ENCODE data around the gene NREP.

The NREP gene

DNA sequence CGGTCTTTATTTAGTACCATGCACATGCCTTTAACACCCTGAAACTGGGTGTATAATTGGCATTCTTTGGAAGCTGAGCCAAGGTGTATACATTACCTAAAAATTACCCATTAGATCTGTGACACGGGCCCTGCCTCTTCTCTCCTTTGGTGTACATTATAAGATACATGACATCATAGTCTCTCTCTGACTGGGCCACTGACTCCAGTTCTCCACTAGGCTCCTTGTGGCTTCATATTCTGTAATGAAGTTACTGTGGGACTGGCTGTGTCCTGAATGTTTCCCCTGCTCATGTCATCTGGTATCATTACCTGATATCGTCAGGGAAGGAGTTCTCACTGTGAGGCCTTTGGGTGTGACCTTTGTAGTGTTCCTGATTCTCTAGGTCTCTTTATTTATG is 65.5 kb downstream of the NREP start:
- no peak for DNase-seq

DNA sequence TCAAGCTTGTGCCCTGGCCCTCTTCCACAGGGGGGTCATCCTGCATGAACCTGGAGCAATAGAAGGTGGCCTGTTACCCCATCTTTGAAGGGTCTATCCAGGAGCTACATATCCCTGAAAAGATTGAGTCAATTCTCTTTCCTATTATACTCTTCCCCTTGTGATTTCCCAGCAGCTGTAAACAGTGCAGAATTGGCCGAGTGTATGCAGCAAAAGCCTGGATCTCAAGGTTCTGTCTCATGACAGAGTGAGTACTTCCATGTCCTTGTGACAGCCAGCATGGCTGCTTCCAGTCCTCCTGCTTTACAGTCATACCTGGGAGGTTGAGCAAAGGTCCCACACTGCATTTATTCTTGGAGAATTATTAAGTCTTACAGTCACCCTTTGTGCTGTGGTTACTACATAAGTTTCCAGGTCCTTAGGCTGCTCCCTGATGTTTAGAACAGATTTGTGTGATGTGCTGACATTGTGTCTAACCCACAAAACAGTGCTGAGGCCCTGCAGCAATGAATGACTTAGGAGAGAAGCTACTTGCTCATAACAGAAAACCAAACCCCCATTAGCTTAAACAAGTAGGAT is 67.5 kb downstream of the NREP start:
- DNase-seq, result no peak

DNA sequence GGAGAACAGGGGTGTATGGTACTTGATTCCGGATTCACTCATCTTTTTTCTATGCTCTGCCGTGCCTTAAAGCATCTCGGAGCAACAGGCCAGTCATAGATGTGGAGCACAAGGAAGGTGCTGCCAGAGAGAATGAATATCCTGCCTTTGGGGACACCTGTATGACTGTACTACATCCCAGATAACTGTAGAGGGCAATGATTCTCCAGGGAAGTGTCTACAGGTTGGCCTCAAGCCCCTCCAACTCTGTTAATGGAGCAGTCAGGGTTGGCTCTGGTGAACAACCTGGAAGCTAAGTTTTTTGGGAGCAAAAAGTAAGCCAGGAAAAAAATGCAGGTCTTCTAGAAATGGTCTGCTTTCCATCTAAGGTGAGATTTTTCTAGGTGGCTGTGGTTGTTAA is 71.0 kb downstream of the NREP start:
- no peak for DNase-seq

DNA sequence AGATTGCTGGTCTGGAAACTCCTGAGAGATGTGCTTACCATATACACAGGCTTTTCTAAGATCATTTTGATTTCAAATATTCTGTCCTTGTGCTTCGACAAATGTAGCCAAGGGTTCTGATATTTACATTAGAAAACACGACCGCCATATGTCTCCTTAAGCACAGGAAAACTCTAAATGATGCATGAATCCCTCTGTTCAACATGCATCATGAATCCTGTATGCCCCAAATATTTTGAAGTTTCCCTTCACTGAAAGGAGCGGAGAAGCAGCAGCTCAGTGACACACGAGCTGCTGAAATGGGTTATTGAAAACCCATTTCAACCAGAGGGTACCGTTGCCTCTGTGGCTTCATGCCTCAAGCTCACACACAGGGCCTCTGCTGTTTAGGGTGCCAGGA is 74.4 kb downstream of the NREP start:
- DNase-seq, result no peak

DNA sequence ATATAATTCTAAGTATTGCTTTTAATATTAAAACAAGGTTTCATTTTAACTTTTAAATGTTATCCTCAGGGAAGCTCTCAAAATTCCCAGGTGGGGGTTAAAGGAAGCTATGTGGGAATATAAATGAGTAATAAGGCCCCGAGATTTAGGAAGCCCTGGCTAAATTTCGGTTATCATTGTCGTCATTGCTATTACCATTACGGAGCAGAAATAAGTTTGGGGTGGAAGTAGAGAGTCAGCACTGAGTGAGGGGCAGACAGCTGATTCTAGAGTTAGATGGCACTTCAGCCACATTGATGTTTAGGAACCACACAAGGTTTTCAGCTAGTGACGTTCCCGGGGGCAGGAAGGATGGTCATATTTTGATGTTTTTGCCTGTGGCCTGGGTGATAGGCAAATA is 74.9 kb downstream of the NREP start:
- no peak for DNase-seq

DNA sequence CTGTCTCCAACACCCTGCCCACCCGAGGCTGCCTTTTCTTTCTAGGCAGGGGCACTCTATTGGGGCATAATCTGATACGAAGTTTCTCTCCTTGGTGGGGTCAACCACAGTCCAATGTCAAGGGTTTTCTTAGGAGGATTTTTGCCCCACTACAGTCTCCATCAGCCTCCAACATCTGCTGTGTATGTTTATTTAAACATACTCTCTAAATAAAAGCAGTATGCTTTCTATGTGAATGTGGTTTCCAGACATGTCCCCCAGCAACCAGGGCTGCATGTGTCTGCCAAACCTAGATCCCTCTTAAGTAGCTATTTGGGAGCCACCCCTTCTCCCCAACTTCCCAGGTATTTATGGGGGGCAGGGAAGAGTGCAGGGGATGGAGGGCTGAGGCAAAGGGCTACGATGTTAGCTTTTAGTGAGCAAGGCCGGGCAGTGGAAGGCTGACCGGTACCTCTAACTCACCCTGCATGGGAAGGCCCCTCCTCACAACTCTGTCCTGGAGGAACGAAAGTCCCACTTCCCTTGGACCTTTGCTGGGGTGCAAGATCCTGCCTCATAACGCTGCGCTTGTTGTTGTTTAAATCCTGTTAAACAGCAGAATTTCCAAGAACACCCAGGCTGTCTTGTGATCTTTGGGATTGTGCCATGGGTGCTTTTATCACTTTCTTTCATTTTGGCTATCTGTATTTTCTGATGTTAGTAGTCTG is 75.4 kb downstream of the NREP start:
- DNase-seq, result no peak

DNA sequence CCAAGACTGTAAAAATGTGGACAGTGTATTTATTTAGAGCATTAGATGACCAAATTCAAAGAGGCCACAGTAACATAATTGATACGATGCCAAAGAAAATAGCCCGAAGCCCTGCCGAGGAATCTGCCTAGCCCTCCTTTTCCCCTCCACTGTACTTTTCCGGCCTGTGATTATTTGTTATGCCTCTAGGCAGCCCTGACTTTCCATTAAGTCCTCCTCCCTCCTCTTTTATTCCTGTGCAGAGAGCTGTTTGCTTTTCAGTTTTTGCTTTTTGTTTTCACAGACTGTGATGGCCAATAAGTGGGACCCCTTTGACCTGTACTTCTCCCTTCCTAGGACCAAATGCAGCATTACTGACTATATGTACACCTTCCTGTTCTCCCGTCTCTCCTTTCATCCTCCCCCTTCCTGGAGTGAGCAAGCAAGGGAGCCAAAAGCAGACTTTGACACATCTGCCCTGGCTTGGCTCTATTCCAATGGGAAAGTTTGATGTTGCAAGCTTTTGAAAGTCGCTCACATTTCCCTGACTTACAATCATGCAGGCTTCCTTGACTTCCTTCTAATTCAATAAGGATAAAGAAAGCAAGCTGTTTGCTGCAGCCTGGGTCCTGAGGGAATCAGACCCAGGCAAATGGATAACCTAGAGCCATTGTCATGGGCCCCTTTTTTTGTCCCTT is 76.1 kb downstream of the NREP start:
- no peak for DNase-seq

DNA sequence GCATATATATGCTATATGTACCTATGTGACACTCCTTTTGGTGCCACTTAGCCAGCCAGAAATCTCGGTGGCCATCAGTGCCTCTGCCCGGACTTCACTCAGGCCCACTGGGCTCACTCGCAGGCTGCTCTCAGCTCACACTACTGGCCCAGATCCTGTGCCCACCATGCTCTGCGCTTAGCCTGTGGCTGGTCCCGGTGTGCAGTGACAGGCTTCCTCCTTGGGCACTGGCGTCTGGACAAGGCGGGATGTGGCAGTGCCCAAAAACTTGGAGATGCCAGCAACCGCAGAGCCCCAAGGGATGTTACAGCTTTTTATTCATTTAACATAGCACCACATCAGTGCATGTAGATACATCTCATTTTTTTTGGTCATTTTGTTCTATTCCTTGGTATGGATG is 77.4 kb downstream of the NREP start:
- no peak for DNase-seq

Measured in DMS79 (cell line).